Measurements from ENCODE around the gene GRSF1.
"Not testable (repeated sequence)": the region's sequence is repeated elsewhere in the genome, so short reads cannot be mapped to it uniquely, and the experiment has no call there.

The GRSF1 gene

DNA sequence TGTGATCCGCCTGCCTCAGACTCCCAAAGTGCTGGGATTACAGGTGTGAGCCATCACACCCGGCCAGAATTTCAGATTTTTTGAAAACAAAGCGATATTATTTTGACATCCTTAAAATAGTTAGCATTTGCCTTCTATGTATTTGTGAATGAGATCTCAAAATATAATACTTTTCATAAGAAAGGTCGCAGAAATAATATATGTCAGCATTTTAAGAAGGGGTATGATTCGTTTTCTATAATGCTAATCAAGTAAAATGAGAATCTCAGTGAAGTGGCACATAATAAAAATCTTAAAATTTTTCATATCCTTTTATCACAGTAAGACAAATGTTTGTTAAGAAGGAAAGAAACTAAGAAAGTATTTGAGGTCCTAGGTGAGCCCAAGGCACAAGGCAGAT is 52.2 kb downstream of the GRSF1 start:
- Mint-ChIP-seq H3K36me3 (ENCODE audit: low read depth) (peaks cover 57% of the 10 kb centered on the region), H3K4me3 (no peak overlapping the region), H3K4me1 (no peaks in the 10 kb centered on the region), H3K27ac (no peak overlapping the region), H3K9me3 (no peaks in the 10 kb centered on the region), H3K27me3 (ENCODE audit: low read depth) (no peaks in the 10 kb centered on the region)
- TF ChIP-seq, protein P1, sequence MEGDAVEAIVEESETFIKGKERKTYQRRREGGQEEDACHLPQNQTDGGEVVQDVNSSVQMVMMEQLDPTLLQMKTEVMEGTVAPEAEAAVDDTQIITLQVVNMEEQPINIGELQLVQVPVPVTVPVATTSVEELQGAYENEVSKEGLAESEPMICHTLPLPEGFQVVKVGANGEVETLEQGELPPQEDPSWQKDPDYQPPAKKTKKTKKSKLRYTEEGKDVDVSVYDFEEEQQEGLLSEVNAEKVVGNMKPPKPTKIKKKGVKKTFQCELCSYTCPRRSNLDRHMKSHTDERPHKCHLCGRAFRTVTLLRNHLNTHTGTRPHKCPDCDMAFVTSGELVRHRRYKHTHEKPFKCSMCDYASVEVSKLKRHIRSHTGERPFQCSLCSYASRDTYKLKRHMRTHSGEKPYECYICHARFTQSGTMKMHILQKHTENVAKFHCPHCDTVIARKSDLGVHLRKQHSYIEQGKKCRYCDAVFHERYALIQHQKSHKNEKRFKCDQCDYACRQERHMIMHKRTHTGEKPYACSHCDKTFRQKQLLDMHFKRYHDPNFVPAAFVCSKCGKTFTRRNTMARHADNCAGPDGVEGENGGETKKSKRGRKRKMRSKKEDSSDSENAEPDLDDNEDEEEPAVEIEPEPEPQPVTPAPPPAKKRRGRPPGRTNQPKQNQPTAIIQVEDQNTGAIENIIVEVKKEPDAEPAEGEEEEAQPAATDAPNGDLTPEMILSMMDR (IDR thresholded peaks at IDR 0.05; ENCODE audit: unreplicated experiment in 3 of 3) = no peak

DNA sequence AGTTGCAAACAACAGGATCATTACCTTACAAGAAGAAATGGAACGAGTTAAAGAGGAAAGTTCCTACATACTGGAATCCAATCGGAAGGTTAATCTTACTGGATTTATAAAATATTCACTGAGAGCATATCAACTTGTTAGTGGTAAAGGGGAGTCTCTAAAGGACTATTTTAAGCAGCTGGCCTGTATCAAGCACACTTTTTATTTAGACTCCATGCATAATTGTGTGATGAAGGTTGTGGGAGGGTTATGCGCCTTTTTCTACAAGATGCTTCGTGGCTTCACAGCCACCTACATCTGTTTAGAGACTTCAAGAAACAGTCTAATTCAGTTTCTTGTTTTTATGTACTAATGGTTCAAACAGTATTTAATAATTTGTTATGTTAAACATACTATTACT is 56.6 kb downstream of the GRSF1 start:
- TF ChIP-seq, protein P1 (IDR thresholded peaks at IDR 0.05; ENCODE audit: unreplicated experiment in 3 of 3) = no peak
- H3K27ac Mint-ChIP-seq = no peak overlapping the region
- H3K4me3 Mint-ChIP-seq = no peak overlapping the region
- H3K27me3 Mint-ChIP-seq (ENCODE audit: low read depth) = no peaks in the 10 kb centered on the region
- peaks cover 64% of the 10 kb centered on the region for H3K36me3 Mint-ChIP-seq (ENCODE audit: low read depth)
- H3K4me1 Mint-ChIP-seq = no peaks in the 10 kb centered on the region
- no peaks in the 10 kb centered on the region for H3K9me3 Mint-ChIP-seq

DNA sequence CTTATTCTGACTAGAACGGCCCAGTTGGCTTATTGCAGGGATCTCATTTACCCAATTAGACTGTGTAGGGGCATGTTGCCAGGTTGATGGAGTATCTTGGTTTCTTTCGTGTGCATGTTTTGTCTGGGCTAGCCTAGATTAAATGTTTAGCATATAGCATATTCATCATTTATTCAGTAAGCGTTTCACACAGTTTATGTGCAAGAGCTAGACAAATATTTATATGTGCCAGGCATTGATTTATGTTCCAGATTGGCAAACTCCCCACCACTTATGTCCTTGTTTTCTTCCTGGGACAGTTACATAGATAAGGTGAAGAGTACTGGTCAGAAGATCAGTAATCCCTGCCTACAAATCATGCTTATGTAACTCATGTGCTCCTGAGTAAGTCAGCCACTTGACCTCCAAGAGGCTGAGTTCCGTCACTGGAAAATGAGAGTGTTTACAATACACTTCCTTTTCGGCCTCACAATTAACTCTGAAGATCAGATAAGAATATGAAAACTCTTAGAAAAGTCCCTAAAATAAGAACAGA is 60.7 kb downstream of the GRSF1 start:
- H3K27me3 Mint-ChIP-seq (ENCODE audit: low read depth) = no peaks in the 10 kb centered on the region
- no peaks in the 10 kb centered on the region for H3K9me3 Mint-ChIP-seq
- TF ChIP-seq, protein P1 (IDR thresholded peaks at IDR 0.05; ENCODE audit: unreplicated experiment in 3 of 3) = no peak
- H3K36me3 Mint-ChIP-seq (ENCODE audit: low read depth) = peaks cover 42% of the 10 kb centered on the region
- no peaks in the 10 kb centered on the region for H3K4me1 Mint-ChIP-seq
- no peak overlapping the region for H3K4me3 Mint-ChIP-seq
- H3K27ac Mint-ChIP-seq = no peak overlapping the region

DNA sequence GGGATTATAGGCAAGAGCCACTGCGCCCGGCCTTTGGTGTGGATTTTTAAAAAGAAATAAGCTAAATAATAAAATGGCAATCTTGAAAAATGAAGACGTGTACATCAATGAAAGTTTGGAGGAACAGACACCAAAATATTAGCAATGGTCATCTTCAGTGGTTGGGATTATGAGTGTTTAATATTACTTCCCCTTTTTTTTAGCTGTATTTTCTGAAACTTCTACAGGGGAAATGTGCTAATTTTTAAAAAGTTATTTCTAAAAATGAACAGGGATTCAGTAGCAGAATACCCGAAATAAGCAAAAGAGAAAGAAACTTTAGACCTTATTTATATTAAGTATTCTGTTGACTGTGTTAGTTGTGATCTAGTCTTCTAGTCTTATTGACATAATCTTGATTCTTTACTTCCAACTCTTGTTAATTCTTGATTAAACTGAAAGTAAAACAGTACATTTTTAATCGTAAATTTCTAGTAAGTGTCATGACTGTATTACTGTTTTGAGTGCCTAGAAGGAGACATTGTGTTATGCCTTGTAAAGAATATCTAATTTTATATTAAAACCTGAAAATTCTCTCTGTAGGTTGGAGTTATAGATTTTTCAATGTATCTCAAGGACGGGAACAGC is 66.6 kb downstream of the GRSF1 start:
- no peak overlapping the region for H3K4me3 Mint-ChIP-seq
- no peak overlapping the region for H3K27ac Mint-ChIP-seq
- H3K36me3 Mint-ChIP-seq (ENCODE audit: low read depth) = peaks cover 41% of the 10 kb centered on the region
- no peaks in the 10 kb centered on the region for H3K4me1 Mint-ChIP-seq
- TF ChIP-seq, protein P1 (IDR thresholded peaks at IDR 0.05; ENCODE audit: unreplicated experiment in 3 of 3) = no peak
- H3K27me3 Mint-ChIP-seq (ENCODE audit: low read depth) = no peaks in the 10 kb centered on the region
- no peaks in the 10 kb centered on the region for H3K9me3 Mint-ChIP-seq

DNA sequence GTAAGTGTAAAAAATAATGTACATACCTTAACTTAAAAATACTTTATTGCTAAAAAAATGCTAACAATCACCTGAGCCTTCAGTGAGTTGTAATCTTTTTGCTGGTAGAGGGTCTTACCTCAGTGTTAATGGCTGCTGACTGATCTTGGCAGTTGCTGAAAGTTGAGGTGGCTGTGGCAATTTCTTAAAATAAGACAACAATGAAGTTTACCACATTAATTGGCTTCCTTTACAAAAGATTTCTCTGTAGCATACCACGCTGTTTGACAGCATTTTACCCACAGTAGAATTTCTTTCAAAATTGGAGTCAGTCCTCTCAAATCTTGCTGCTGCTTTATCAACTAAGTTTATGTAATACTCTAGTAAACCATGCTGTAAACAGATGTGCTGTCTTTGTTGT is 70.3 kb downstream of the GRSF1 start:
- H3K36me3 Mint-ChIP-seq (ENCODE audit: low read depth) = peaks cover 66% of the 10 kb centered on the region
- not testable (repeated sequence) for H3K27me3 Mint-ChIP-seq (ENCODE audit: low read depth); H3K4me1 Mint-ChIP-seq; H3K4me3 Mint-ChIP-seq; H3K9me3 Mint-ChIP-seq; H3K27ac Mint-ChIP-seq

DNA sequence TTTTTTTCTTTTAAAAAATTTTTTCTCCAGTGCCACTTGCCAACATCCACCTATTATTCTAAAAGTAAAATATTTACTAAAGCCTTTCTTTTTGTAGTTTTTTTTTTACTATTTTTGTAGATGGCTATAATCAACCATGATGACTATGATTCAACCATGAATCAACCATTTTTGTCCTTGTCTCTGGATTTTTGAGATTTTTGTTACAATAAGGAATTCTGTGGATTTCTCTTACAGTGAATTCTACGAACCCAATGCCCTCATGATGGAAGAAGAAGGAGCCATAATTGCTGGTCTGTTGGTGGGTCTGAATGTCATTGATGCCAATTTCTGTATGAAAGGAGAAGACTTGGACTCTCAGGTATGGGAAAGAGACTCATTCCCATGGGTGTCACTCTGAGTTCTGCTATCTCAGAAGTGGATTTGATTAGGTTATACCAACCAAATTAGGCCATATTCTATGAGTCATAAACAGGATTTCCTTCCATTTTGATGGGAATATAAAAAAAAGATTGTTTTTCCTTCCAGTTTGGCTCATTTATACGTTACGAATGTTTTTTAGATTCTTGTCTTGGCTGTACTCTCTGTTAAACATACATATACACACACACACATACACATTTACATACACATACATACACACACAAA is 71.3 kb downstream of the GRSF1 start:
- Mint-ChIP-seq H3K9me3 (no peaks in the 10 kb centered on the region), H3K36me3 (ENCODE audit: low read depth) (peaks cover 70% of the 10 kb centered on the region), H3K27ac (no peak overlapping the region), H3K27me3 (ENCODE audit: low read depth) (no peaks in the 10 kb centered on the region), H3K4me1 (no peaks in the 10 kb centered on the region), H3K4me3 (no peak overlapping the region)
- TF ChIP-seq, protein P1 (IDR thresholded peaks at IDR 0.05; ENCODE audit: unreplicated experiment in 3 of 3) = no peak

Measured in nephron (organoid).